NCI-H345 treated with DMSO at 0.1 percent for 48 hours (cell line): Measurements from ENCODE around the gene PLK5.

ENCODE experiments used
- DNase-seq: peaks from one replicate; lab custom pipeline; 2025; ENCODE audit not compliant: unreplicated experiment; lab: John Stamatoyannopoulos, UW

The PLK5 gene

DNA sequence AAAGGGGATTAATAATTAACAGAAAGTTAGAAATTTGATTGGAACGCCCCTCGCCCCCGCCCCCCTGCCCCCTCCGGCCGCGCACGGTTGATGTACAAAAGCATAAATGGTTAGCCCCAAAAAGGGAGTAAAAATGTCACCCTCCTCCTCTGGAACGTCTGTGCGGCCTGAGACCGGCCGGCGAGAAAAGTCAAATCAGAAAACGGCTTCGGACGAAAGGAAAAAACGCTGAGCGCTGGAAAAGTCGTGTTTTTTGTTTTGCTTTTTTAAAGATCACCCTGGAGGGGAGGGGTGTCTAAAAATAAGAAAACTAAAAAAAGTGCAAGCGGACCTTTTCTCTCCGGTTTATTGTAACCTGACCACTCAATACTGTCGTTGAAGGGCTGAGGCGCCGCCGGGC is 31.1 kb downstream of the PLK5 start:
- no peak for DNase-seq

- DNase-seq, result no peak
These were observed 31.9 kb downstream of the PLK5 start for GRCh38 chr19:1555487-1556389.

GRCh38 chr19:1556390-1557070 is 32.7 kb downstream of the PLK5 start:
- DNase-seq, result no peak

DNA sequence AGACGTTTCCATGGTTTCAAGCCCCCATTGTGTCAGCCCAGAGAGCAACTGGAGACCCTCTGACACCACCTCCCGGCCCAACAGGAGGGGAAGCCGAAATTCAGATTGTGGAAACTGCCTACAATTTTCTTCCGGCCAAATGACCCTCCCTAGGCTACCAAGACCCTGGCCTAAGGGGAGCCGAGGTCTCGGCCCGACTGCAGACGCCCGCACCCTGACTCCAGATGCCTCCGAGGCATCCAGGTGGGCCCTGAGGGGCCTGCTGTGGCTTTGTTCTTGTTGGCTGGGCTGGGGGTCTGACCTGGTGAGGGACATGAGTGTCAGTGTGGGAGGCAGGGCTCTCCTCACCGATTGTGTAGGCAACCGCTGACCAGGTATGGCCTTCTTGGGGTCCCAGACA is 34.7 kb downstream of the PLK5 start:
- DNase-seq, result no peak

GRCh38 chr19:1560286-1560882 is 36.5 kb downstream of the PLK5 start:
- no peak for DNase-seq

- no peak for DNase-seq
These were observed 37.5 kb downstream of the PLK5 start for GRCh38 chr19:1561236-1561842.

- DNase-seq, result no peak
These were observed 39.4 kb downstream of the PLK5 start for GRCh38 chr19:1563251-1563650.

DNA sequence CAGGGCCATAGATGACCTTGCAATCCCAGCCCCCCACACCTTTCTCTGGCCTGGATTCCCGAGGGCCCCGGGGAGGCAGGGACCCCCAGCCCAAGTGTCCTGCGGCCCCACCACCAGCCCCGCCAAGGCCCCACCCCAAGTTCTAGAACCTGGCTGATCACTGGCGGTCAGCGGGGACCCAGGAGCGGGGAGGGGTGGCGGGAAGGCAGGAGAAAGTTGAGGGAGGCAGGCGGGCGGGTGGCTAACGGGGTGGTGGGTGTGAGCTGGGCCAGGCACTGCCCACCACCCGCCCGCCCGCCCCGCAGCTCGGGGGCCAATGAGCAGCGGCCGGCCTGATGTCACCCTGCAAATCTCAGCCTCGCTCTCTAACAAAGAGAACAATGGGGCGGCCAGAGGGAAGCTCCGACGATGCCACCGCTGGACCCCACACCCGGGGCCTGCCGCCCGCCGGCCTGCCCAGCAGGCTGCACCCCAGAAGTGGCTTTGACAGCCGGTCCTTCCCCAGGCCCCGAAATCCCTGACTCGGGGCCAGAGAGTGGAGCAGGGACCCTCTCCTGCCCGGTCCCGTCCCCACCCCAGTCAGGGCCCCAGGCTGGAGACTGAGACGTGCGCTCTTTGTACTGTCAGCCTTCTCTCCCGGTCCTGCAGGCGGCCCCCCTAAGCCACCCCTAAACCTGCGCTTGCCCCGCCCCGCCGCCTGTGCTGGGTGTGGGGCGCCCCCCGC is 42.7 kb downstream of the PLK5 start:
- DNase-seq, result peak; percentile 24

DNA sequence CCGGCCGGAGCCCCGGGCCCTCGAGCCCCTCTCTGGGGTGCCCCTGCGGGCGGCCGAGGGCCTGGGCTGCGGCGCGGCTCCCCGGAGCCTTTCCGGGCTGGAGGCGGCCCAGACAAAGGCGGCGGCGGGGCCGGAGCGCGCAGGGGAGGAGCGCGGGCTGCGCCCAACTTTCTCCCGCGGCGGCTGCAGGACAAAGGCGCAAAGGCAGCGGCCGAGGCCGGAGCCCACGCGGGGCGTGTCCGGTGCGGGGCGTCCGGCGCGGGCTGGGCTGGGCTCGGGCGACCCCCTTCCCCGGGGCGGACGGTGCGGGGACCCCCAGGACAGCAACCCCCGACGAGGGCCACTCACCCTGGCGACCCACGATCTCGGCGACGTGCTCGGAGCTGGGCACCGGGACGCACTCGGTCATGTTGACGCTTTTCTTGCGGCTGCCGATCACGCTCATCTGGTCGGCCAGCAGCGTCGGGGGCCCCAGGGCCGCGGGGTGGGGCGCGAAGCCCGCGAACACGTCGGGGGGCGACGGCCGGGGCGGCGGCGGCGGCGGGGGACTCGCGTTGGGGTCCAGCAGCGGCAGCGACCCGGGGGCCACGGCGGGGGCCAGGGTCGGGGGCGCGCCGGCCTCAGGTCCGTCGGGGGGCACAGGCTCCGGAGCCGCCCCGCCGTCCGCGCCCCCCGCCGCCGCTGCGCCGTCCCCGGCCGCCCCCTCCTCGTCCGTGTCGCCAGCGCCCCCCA is 43.4 kb downstream of the PLK5 start:
- no peak for DNase-seq

DNA sequence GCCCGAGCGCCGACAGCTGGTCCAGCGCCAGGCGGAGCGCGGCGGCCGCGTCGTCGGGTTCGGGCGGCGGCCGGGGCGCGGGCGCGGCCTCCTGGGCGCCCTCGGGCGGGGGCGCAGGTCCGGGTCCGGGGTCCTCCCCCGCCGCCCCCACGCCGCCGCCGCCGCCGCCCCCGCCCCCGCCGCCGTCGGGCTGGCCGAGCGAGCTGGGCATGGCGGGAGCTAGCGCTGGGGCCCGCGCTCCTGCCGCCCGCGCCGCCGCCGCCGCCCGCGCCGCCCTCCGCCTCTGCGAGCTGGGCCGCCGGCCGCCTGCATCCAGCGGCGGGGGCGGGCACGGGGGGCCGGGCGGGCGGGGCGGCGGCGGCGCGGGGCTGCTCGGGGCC is 44.0 kb downstream of the PLK5 start:
- no peak for DNase-seq

- no peak for DNase-seq
These were observed 44.6 kb downstream of the PLK5 start, which contains the start of gene MEX3D for GRCh38 chr19:1568320-1569019. Gene MEX3D, minus strand, starts transcription at chr19:1568325. Its CDS starts 267 bp downstream, at chr19:1568058.

GRCh38 chr19:1569997-1570396 is 46.1 kb downstream of the PLK5 start:
- no peak for DNase-seq

- DNase-seq, result no peak
These were observed 47.0 kb downstream of the PLK5 start for GRCh38 chr19:1570836-1571235.

DNA sequence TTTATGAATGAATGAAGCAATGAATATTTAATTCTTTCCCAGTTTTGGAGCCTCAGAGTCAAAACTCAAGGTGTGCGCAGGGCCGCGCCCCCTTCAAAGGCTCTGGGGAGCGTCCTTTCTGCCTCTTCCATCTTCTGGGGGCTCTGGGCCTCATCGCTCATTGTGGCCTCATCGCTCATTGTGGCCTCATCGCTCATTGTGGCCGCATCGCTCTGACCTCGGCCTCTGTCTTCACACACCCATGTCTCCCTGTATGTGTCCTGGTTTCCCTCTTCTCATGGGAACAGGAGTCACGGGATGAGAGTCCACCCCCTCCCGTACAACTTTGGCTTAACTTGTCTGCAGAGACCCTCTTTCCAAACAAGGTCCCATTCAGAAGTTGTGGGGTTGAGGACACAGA is 47.5 kb downstream of the PLK5 start:
- DNase-seq, result no peak

GRCh38 chr19:1572795-1573194 is 48.9 kb downstream of the PLK5 start:
- DNase-seq, result no peak

- DNase-seq, result no peak
These were observed 50.7 kb downstream of the PLK5 start for GRCh38 chr19:1574354-1575136.

- no peak for DNase-seq
These were observed 51.7 kb downstream of the PLK5 start for GRCh38 chr19:1575323-1576241.
